ENCODE results near the gene SNTA1. TPM values are rescaled to one million over a fixed set of nuclear protein-coding genes. Genes with fewer than 3 reads are reported as not detected.

SNTA1 gene
- total RNA-seq, 2 donors from 2014 or later = 19.8 to 22.6 TPM

GRCh38 chr20:33477386-33478234 is 34.0 kb upstream of the SNTA1 start:
- H3K36me3 ChIP-seq (replicated peaks in 1 of 2; ENCODE audit: insufficient read depth in 1 of 2, low read depth in 2 of 2) = no peaks in the 10 kb centered on the region
- H3K27ac ChIP-seq = no peak overlapping the region
- WGBS, 2 donors = 46 to 78% methylated on average over 5 to 7 of the region's 7 CpGs
- no peak for TF ChIP-seq CTCF (IDR thresholded peaks at IDR 0.05)
- TF ChIP-seq POLR2A (IDR thresholded peaks at IDR 0.05) = no peak
- H3K4me3 ChIP-seq = no peak overlapping the region
- DNase-seq (no peak), ATAC-seq (no peak)
- H3K9me3 ChIP-seq = no peaks in the 10 kb centered on the region
- intact Hi-C loops (cut with DNase I) = no loop called here
- H3K4me1 ChIP-seq = peaks cover 6% of the 10 kb centered on the region
- H3K27me3 ChIP-seq = no peaks in the 10 kb centered on the region

DNA sequence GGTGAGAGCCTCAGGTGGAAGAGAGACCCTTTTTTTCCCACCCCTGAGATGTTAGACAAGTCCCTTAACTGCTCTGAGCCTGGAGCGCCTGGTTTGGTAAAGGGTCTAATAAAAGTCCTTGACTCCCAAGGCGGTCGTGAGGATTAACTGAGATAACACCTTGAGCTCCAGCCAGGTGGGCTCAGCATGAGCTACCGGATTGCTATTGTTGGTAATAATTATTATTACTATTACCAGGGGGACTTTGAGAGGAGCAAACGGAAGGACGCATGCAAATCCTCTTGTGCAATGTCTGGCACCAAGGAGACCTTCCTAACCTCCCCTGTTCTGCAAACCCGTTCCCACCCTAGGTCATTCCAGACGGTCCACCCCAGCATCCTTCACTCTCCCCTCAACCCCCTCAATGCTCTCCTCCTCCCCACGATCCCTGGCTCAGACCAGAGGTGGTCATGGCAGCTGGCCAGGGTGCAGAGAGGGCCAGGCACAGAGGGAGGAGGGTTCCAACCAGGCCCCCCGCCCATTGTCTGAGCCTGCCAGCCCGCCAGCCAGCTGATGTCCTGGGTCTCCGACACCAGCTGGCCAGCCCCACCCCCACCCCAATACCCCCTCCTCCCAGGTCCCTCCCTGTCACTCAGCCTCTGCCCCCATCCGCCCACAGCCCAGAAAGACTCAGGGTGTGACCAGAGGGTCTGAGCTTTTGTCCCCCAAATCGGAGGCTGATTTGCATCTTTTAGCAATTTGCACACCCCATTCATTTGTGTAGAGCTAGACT is 32.0 kb upstream of the SNTA1 start:
- no peak for DNase-seq
- intact Hi-C loops (cut with DNase I) = no loop called here

GRCh38 chr20:33474963-33475362 is 31.4 kb upstream of the SNTA1 start:
- DNase-seq = no peak

More for the DNA sequence above, 32.0 kb upstream of the SNTA1 start:
- no peaks in the 10 kb centered on the region for H3K27me3 ChIP-seq
- H3K36me3 ChIP-seq (replicated peaks in 1 of 2; ENCODE audit: insufficient read depth in 1 of 2, low read depth in 2 of 2) = no peaks in the 10 kb centered on the region
- WGBS, 2 donors = 64 to 68% methylated on average over 11 to 13 of the region's 14 CpGs
- no peaks in the 10 kb centered on the region for H3K9me3 ChIP-seq
- no peak for ATAC-seq
- H3K4me1 ChIP-seq = peaks cover 8% of the 10 kb centered on the region
- no peak overlapping the region for H3K27ac ChIP-seq
- no peak overlapping the region for H3K4me3 ChIP-seq
- TF ChIP-seq POLR2A (IDR thresholded peaks at IDR 0.05) = no peak

DNA sequence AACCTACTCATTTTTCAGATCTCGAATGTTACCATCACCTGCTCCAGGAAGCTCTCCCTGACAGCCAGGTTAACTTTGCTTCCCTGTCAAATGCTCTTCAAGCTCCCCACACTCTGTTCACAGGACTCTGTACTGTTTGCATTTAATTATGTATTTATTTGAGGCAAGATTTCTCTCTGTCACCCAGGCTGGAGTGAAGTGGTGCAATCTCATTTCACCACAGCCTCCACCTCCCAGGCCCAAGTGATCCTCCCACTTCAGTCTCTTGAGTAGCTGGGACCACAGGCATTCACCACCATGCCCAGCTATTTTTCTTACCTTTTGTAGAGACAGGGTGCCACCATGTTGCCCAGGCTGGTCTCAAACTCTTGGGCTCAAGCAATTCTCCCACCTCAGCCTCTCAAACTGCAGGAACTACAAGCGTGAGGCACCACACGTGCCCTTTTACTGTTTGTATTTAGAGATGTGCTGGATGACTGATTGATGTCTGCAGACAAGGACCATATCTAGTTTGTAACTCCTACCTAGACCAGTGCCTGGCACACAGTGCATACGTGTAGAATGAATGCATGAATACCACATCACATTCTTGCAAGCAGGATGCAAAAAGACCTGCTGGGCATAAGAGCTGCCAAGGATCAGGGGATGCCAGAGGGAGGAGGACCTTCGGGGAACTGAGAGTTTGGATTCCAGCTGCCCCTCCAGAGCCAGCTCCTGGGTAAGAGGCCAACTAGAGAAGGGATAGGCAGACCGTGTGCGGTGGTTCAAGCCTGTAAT is 30.7 kb upstream of the SNTA1 start:
- 83 to 86% methylated on average over 5 to 7 of the region's 7 CpGs for WGBS, 2 donors
- no peaks in the 10 kb centered on the region for H3K27me3 ChIP-seq
- DNase-seq (no peak), ATAC-seq (no peak)
- H3K4me1 ChIP-seq = peaks cover 14% of the 10 kb centered on the region
- no peak overlapping the region for H3K27ac ChIP-seq
- H3K9me3 ChIP-seq = no peaks in the 10 kb centered on the region
- TF ChIP-seq CTCF (IDR thresholded peaks at IDR 0.05) (no peak), POLR2A (IDR thresholded peaks at IDR 0.05) (no peak)
- intact Hi-C loops (cut with DNase I) = no loop called here
- H3K4me3 ChIP-seq = no peak overlapping the region
- no peaks in the 10 kb centered on the region for H3K36me3 ChIP-seq (replicated peaks in 1 of 2; ENCODE audit: insufficient read depth in 1 of 2, low read depth in 2 of 2)

More at GRCh38 chr20:33474963-33475362, 31.4 kb upstream of the SNTA1 start:
- intact Hi-C loops (cut with DNase I) = no loop called here
- WGBS, 2 donors = 79 to 84% methylated on average over 10 to 11 of the region's 11 CpGs
- Histone ChIP-seq H3K27ac (no peak overlapping the region), H3K27me3 (no peaks in the 10 kb centered on the region), H3K9me3 (no peaks in the 10 kb centered on the region), H3K4me1 (peaks cover 14% of the 10 kb centered on the region), H3K4me3 (no peak overlapping the region), H3K36me3 (replicated peaks in 1 of 2; ENCODE audit: insufficient read depth in 1 of 2, low read depth in 2 of 2) (no peaks in the 10 kb centered on the region)
- no peak for ATAC-seq
- TF ChIP-seq POLR2A (IDR thresholded peaks at IDR 0.05) = no peak
- no peak for TF ChIP-seq CTCF (IDR thresholded peaks at IDR 0.05)
